IPS-18a (cell line): ENCODE data around the gene GSDMA.
"Not testable (repeated sequence)": the region's sequence is repeated elsewhere in the genome, so short reads cannot be mapped to it uniquely, and the experiment has no call there.

ENCODE experiments used
- H3K27ac ChIP-seq: one replicate; pipeline ENCODE4 v1.5.1; 2013; ENCODE audit warnings: low read length
- H3K27me3 ChIP-seq: one replicate; pipeline ENCODE4 v1.6.1; 2013; ENCODE audit warnings: mild to moderate bottlenecking, low read length; ENCODE audit not compliant: control insufficient read depth, insufficient read depth
- H3K36me3 ChIP-seq: one replicate; pipeline ENCODE4 v1.6.1; 2013; ENCODE audit warnings: low read depth, low read length; ENCODE audit not compliant: control insufficient read depth
- H3K4me1 ChIP-seq: one replicate; pipeline ENCODE4 v1.6.1; 2013; ENCODE audit warnings: low read depth, low read length; ENCODE audit not compliant: control insufficient read depth
- H3K4me3 ChIP-seq: one replicate; pipeline ENCODE4 v1.5.1; 2013; ENCODE audit warnings: low read length
- H3K9ac ChIP-seq: one replicate; pipeline ENCODE4 v1.6.1; 2013; ENCODE audit warnings: mild to moderate bottlenecking, low read length, moderate library complexity
- H3K9me3 ChIP-seq: one replicate; pipeline ENCODE4 v1.6.1; 2013; ENCODE audit warnings: low read depth, low read length; ENCODE audit not compliant: control insufficient read depth

GSDMA gene

DNA sequence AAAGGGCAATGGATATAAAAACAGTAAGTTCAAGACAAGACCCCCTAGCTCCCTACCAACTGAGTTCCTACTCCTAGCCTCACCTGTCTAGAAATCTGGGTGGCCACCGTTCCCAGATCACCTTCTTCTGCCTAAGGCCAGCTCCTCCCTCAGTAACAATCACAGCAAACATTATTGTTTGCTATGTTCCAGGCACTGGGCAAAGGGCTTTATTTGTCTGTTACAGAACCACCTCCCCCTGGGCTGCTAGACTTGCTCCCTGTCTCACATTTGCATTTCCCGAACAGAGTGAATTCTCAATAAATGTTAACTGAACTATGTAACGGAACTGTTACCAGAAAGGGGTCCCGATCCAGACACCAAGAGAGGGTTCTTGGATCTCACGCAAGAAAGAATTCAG lies 28.5 kb upstream of the GSDMA start:
- H3K27me3 ChIP-seq: no peaks in the 10 kb centered on the region
- peaks cover 6% of the 10 kb centered on the region for H3K4me1 ChIP-seq
- no peak overlapping the region for H3K9ac ChIP-seq
- H3K4me3 ChIP-seq: no peak overlapping the region
- H3K36me3 ChIP-seq: no peaks in the 10 kb centered on the region
- H3K27ac ChIP-seq: no peak overlapping the region
- H3K9me3 ChIP-seq: no peaks in the 10 kb centered on the region

DNA sequence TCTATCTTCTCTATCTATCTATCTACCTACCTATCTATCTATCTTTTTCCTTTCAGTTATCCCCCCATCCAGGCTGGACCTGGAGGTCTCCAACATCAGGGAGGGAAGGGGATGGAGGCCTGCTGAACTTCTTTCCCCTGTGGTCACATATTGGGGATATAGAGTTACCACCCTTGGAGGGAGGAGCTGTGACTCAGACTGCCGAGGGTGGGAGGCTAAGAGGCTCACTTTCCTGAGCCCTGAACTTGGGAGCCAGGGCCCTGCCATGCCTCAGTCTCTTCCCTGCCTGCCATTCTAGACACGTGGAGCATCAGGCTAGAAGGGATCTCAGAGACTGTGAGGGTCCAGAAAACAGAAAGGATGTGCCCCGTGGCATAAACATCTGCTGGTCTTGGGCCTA lies 26.9 kb upstream of the GSDMA start:
- Histone ChIP-seq H3K27ac (no peak overlapping the region), H3K27me3 (no peaks in the 10 kb centered on the region), H3K36me3 (no peaks in the 10 kb centered on the region), H3K4me3 (no peak overlapping the region), H3K9me3 (no peaks in the 10 kb centered on the region), H3K9ac (no peak overlapping the region), H3K4me1 (peaks cover 6% of the 10 kb centered on the region)

DNA sequence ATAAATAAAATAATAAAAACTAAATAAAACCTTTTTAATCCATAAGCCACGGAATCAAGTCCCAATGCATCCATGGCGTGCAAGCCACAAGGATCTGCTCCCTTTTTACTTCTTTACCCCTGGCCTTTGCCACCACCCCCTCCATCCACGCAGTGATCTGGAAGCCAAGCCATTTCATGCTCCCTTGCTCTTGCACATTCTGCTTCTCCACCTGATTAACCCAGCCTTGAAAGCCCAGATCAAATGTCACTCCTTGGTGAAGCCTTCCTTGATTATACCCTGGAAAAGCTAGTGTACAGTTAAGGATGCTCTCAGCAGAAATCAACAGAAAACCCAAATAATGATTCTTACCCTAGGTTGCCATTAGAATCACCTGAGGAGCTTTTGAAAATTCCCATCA lies 25.4 kb upstream of the GSDMA start:
- no peaks in the 10 kb centered on the region for H3K36me3 ChIP-seq
- no peaks in the 10 kb centered on the region for H3K9me3 ChIP-seq
- H3K27me3 ChIP-seq: no peaks in the 10 kb centered on the region
- no peak overlapping the region for H3K27ac ChIP-seq
- no peak overlapping the region for H3K4me3 ChIP-seq
- peaks cover 6% of the 10 kb centered on the region for H3K4me1 ChIP-seq
- no peak overlapping the region for H3K9ac ChIP-seq

GRCh38 chr17:39938140-39938869 lies 24.5 kb upstream of the GSDMA start:
- H3K27me3 ChIP-seq: no peaks in the 10 kb centered on the region
- H3K4me3 ChIP-seq: no peak overlapping the region
- H3K36me3 ChIP-seq: no peaks in the 10 kb centered on the region
- peaks cover 6% of the 10 kb centered on the region for H3K4me1 ChIP-seq
- no peak overlapping the region for H3K9ac ChIP-seq
- H3K27ac ChIP-seq: no peak overlapping the region
- H3K9me3 ChIP-seq: no peaks in the 10 kb centered on the region

GRCh38 chr17:39939106-39939505 lies 23.7 kb upstream of the GSDMA start:
- H3K4me1 ChIP-seq: peaks cover 2% of the 10 kb centered on the region
- no peak overlapping the region for H3K4me3 ChIP-seq
- no peak overlapping the region for H3K27ac ChIP-seq
- no peaks in the 10 kb centered on the region for H3K36me3 ChIP-seq
- no peaks in the 10 kb centered on the region for H3K27me3 ChIP-seq
- no peaks in the 10 kb centered on the region for H3K9me3 ChIP-seq
- H3K9ac ChIP-seq: no peak overlapping the region

GRCh38 chr17:39939588-39940419 lies 23.0 kb upstream of the GSDMA start:
- no peaks in the 10 kb centered on the region for H3K4me1 ChIP-seq
- H3K9me3 ChIP-seq: no peaks in the 10 kb centered on the region
- no peaks in the 10 kb centered on the region for H3K36me3 ChIP-seq
- H3K9ac ChIP-seq: no peak overlapping the region
- H3K27me3 ChIP-seq: no peaks in the 10 kb centered on the region
- no peak overlapping the region for H3K4me3 ChIP-seq
- no peak overlapping the region for H3K27ac ChIP-seq

GRCh38 chr17:39943702-39944392 lies 19.0 kb upstream of the GSDMA start:
- Histone ChIP-seq H3K4me1 (no peaks in the 10 kb centered on the region), H3K27me3 (no peaks in the 10 kb centered on the region), H3K36me3 (no peaks in the 10 kb centered on the region), H3K9me3 (no peaks in the 10 kb centered on the region), H3K27ac (no peak overlapping the region), H3K9ac (no peak overlapping the region), H3K4me3 (no peak overlapping the region)

- Histone ChIP-seq H3K27me3 (no peaks in the 10 kb centered on the region), H3K9me3 (no peaks in the 10 kb centered on the region), H3K4me3 (no peak overlapping the region), H3K4me1 (no peaks in the 10 kb centered on the region), H3K27ac (no peak overlapping the region), H3K9ac (no peak overlapping the region), H3K36me3 (no peaks in the 10 kb centered on the region)
These were observed 18.5 kb upstream of the GSDMA start for GRCh38 chr17:39944393-39944711.

DNA sequence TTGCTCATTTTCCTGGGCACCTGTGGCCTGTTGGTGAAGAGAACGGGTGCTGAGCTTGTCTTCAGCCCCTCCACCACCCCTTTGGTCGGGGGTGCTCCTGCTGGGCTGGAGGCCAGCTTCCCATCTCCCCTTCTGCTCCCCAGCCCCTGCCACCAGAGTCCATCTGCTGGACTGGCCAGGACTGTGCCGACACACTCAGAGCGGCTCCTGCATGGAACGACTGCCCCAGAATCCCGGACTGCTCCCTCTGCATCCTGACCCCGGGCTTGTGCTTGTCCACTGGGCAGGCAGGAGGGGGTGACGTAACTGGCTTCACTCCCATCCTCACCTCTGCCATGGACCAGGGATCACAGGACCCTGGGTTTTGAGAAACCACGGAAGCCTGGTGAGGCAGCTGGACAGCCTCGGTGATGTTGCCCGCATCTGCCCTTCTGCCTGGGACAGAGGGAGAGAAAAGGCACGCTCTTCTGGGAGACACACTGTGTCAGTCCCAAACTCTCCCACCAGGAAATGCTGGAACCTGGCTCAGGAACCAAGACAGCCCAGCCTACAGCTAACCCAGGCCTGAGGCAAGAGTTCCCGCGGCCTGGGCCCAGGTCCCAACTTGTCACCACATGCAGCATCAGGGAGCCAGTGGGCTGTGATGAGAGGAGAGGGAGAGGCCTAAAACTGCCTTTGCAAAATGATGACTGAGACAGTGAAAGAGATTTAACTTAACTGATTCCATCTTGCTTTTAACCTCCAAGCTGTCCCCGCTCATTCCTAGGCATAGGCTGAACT lies 16.1 kb upstream of the GSDMA start:
- H3K4me1 ChIP-seq: no peaks in the 10 kb centered on the region

DNA sequence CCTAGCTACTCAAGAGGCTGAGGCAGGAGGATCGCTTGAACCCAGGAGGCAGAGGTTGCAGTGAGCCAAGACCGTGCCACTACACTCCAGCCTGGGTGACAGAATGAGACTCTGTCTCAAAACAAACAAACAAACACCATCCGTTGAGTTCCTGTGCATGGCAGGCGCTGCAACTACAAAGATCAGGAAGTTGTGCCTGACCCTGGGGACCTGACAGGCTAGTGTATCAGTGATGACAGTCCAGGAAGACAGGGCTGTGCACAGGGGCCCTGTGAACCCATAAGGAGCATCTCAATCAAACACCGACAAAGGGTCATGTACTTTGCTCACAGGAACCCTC lies 14.3 kb upstream of the GSDMA start:
- not testable (repeated sequence) for H3K9me3 ChIP-seq, H3K4me1 ChIP-seq, H3K36me3 ChIP-seq, H3K27ac ChIP-seq, H3K4me3 ChIP-seq, H3K27me3 ChIP-seq, H3K9ac ChIP-seq

More for the DNA sequence above, 16.1 kb upstream of the GSDMA start:
- H3K27ac ChIP-seq: no peak overlapping the region
- peaks cover 3% of the 10 kb centered on the region for H3K27me3 ChIP-seq
- H3K9me3 ChIP-seq: no peaks in the 10 kb centered on the region
- H3K9ac ChIP-seq: no peak overlapping the region
- no peak overlapping the region for H3K4me3 ChIP-seq
- H3K36me3 ChIP-seq: no peaks in the 10 kb centered on the region

DNA sequence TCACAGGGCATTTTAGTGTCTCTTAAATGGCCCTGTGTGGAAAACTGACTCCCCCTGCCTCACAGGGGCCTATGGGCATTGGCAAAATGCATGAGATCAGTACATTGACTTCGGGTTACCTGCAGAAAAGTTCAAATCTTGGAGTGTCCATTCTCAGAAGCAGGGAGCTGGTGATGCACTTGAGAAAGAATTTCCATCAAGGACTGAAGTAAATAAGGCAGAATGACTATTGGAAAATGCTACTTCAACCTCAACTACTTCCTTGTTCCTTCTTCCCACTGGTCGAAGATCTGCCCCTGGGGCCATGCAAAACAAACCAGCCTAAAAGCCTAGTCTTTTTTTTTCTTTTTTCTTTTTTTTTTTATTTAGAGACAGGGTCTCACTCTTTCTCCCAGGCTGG lies 13.8 kb upstream of the GSDMA start:
- H3K27ac ChIP-seq: no peak overlapping the region
- no peaks in the 10 kb centered on the region for H3K36me3 ChIP-seq
- H3K4me1 ChIP-seq: peaks cover 11% of the 10 kb centered on the region
- no peak overlapping the region for H3K9ac ChIP-seq
- no peak overlapping the region for H3K4me3 ChIP-seq
- H3K27me3 ChIP-seq: peaks cover 10% of the 10 kb centered on the region
- no peaks in the 10 kb centered on the region for H3K9me3 ChIP-seq
